Astrocyte of the spinal cord (primary cell): Measurements from ENCODE around the gene GNG13.
"Not testable (repeated sequence)": the region's sequence is repeated elsewhere in the genome, so short reads cannot be mapped to it uniquely, and the experiment has no call there.

Experiments
- DNase-seq: peaks from one replicate; pipeline ENCODE4 v3.0.0; 2011; ENCODE audit warnings: low read depth, low spot score
- H3K4me3 ChIP-seq: 2 replicates; pipeline ENCODE4 v1.5.1; 2011; ENCODE audit warnings: low read depth, mild to moderate bottlenecking, low read length, moderate library complexity
- in situ Hi-C: cut with HindIII; loops from 2 replicates; pipeline ENCODE4 v1.10.0; 2017; ENCODE audit warnings: low sequenced_read_pairs
- TF ChIP-seq, protein P1 (sequence below): IDR thresholded peaks from 2 replicates; pipeline ENCODE4 v1.5.1; 2012; ENCODE audit warnings: low read depth, mild to moderate bottlenecking, low read length, inconsistent platforms

The GNG13 gene

DNA sequence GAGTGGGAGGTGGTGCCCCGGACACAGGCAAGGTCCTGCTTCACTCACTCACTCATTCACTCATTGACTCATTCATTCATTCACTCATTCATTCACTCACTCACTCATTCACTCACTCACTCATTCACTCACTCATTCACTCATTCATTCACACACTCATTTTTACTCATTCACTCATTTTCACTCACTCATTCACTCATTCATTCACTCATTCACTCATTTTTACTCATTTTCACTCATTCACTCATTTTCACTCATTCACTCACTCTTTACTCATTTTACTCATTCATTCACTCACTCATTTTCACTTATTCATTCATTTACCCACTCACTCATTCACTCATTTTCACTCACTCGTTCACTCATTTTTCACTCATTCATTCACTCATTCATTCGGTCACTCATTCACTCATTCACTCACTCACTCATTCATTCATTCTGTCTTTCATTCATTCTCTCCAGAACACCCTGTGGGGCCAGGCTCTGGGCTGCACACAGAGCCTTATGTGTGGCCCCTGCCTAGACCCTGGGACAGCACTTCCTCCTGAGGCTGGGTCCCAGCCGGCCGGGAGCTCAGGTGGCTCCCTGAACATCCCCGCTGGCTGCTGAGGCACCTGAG, 21.5 kb downstream of the GNG13 start:
- in situ Hi-C loops = no loop called here
- TF ChIP-seq, protein P1, sequence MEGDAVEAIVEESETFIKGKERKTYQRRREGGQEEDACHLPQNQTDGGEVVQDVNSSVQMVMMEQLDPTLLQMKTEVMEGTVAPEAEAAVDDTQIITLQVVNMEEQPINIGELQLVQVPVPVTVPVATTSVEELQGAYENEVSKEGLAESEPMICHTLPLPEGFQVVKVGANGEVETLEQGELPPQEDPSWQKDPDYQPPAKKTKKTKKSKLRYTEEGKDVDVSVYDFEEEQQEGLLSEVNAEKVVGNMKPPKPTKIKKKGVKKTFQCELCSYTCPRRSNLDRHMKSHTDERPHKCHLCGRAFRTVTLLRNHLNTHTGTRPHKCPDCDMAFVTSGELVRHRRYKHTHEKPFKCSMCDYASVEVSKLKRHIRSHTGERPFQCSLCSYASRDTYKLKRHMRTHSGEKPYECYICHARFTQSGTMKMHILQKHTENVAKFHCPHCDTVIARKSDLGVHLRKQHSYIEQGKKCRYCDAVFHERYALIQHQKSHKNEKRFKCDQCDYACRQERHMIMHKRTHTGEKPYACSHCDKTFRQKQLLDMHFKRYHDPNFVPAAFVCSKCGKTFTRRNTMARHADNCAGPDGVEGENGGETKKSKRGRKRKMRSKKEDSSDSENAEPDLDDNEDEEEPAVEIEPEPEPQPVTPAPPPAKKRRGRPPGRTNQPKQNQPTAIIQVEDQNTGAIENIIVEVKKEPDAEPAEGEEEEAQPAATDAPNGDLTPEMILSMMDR = no peak

DNA sequence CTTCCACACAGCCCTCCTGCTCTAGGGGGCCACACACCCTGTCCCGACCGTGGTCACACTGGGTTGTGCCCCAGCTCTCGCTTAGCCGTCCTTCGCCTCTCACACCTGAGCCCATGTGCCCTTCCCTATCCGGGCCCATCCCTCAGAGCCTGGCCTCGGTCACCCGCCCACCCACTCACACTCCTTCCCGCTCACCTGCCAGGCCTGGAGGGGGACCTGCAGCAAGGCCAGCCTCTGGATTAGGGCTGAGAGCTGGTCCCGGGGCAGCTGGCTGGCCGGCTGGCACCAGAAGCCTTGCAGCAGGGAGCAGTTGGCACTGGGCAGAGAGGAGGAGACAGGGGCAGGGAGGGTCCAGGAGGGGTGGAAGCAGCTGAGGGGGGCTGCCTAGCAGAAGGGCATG, 22.1 kb downstream of the GNG13 start:
- no peak overlapping the region for H3K4me3 ChIP-seq
- no peak for DNase-seq
- in situ Hi-C loops = no loop called here
- TF ChIP-seq, protein P1 = no peak

More for the DNA sequence above, 21.5 kb downstream of the GNG13 start:
- no peak overlapping the region for H3K4me3 ChIP-seq
- DNase-seq = no peak

- in situ Hi-C loops = no loop called here
- TF ChIP-seq, protein P1 = no peak
- H3K4me3 ChIP-seq = no peak overlapping the region
- DNase-seq = no peak
Observed at GRCh38 chr16:777826-778225, 22.7 kb downstream of the GNG13 start.

GRCh38 chr16:776824-777223, 23.7 kb downstream of the GNG13 start:
- in situ Hi-C loops = no loop called here
- H3K4me3 ChIP-seq = no peak overlapping the region
- no peak for DNase-seq
- TF ChIP-seq, protein P1 = no peak

DNA sequence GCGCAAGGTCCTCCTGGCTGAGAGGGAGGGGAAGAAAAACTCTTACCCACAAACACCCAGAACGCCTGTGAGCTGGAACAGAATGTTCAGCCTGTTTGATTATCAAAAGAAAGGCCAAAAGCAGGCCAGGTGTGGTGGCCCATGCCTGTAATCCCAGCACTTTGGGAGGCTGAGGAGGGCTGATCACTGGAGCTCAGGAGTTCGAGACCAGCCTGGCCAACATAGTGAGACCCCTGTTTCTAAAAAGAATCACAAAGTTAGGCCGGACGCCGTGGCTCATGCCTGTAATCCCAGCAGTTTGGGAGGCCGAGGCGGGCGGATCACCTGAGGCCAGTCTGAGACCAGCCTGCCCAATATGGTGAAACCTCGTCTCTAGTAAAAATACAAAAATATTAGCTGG, 24.2 kb downstream of the GNG13 start:
- in situ Hi-C loops, DNase-seq, H3K4me3 ChIP-seq: not testable (repeated sequence)

DNA sequence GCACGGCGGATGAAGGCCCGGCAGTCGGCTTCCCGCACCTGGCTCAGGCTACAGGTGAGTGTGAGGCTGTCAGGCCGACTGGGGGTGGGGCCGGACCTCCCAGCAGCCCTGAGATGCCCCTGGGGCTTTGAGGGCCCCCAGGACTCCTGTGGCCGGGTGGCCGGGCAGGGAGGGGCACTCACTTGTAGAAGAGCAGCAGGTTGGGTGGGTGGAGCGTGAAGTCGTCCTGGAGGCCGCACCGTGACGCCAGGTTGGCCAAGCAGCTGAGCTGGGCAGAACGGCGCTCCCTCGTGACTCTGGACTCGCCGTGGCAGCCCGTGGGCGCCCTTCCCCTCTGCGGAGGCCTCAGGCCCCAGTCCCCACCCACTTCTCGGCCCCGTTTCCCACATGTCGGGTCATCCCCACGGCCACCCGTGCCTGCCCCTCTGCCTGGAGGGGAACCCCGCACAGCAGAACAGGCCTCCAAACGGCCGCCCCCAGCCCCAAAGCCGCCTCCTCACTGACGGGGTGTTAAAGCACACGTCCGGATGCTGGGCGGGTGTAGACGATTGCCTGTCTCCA, 25.2 kb downstream of the GNG13 start:
- no peak overlapping the region for H3K4me3 ChIP-seq
- TF ChIP-seq, protein P1 = no peak
- in situ Hi-C loops = no loop called here
- no peak for DNase-seq

GRCh38 chr16:774086-775001, 26.2 kb downstream of the GNG13 start:
- in situ Hi-C loops = no loop called here
- DNase-seq = no peak
- TF ChIP-seq, protein P1 = no peak
- H3K4me3 ChIP-seq = no peak overlapping the region
